Prostate gland (tissue), 2 donors: ENCODE data around the gene IFI30.

ENCODE experiments used
- POLR2A ChIP-seq: fragments of 450-650 bp; IDR thresholded peaks from one replicate; pipeline ENCODE4 v1.6.1; 2016; ENCODE audit warnings: antibody characterized with exemption, mild to moderate bottlenecking
- TF ChIP-seq, protein P1 (sequence below), 4 experiments: fragments of 200-600 bp in 2 of 4; fragments of 450-650 bp in 2 of 4; sonication (generic) in 2 of 4; IDR thresholded peaks; 1 replicate in 3 of 4; 2 replicates in 1 of 4; pipeline ENCODE4 v1.5.1; 2016 to 2019; ENCODE audit warnings: antibody characterized with exemption in 4 of 4, mild to moderate bottlenecking in 2 of 4, moderate library complexity in 2 of 4

DNA sequence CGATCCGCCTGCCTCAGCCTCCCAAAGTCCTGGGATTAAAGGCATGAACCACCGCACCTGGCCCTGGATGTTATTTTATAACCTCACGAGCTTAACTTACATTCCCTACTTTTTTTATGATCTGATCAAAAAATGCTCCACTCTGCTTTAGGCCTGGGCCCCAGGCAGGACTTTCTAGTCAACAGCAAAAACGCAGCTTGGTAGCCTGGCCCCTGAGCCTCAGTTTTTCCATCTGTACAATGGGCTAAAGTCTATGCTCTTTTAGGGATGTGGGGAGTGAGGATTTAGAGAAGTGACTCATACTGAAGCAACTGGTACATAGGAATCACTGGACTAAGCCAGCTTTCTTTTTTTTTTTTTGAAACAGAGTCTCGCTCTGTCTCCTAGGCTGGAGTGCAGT is 32.6 kb upstream of the IFI30 start:
- no peak for TF ChIP-seq POLR2A
- TF ChIP-seq, protein P1, sequence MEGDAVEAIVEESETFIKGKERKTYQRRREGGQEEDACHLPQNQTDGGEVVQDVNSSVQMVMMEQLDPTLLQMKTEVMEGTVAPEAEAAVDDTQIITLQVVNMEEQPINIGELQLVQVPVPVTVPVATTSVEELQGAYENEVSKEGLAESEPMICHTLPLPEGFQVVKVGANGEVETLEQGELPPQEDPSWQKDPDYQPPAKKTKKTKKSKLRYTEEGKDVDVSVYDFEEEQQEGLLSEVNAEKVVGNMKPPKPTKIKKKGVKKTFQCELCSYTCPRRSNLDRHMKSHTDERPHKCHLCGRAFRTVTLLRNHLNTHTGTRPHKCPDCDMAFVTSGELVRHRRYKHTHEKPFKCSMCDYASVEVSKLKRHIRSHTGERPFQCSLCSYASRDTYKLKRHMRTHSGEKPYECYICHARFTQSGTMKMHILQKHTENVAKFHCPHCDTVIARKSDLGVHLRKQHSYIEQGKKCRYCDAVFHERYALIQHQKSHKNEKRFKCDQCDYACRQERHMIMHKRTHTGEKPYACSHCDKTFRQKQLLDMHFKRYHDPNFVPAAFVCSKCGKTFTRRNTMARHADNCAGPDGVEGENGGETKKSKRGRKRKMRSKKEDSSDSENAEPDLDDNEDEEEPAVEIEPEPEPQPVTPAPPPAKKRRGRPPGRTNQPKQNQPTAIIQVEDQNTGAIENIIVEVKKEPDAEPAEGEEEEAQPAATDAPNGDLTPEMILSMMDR (IDR thresholded peaks at IDR 0.05) = no peak
